Activated CD4-positive, alpha-beta T cell treated with anti-CD3 and anti-CD28 coated beads, Interleukin-2, Interleukin-4, amounts not matched to agents 100 ng/mL and 50 ng/mL, durations not matched to agents 16 hours and 8 hours (primary cell): ENCODE data around the gene ZNF280C.
"Not testable (repeated sequence)": the region's sequence is repeated elsewhere in the genome, so short reads cannot be mapped to it uniquely, and the experiment has no call there.

Source experiments
- DNase-seq: peaks from one replicate; pipeline ENCODE4 v3.0.0-alpha.2; 2020; ENCODE audit warnings: low spot score

Gene ZNF280C

DNA sequence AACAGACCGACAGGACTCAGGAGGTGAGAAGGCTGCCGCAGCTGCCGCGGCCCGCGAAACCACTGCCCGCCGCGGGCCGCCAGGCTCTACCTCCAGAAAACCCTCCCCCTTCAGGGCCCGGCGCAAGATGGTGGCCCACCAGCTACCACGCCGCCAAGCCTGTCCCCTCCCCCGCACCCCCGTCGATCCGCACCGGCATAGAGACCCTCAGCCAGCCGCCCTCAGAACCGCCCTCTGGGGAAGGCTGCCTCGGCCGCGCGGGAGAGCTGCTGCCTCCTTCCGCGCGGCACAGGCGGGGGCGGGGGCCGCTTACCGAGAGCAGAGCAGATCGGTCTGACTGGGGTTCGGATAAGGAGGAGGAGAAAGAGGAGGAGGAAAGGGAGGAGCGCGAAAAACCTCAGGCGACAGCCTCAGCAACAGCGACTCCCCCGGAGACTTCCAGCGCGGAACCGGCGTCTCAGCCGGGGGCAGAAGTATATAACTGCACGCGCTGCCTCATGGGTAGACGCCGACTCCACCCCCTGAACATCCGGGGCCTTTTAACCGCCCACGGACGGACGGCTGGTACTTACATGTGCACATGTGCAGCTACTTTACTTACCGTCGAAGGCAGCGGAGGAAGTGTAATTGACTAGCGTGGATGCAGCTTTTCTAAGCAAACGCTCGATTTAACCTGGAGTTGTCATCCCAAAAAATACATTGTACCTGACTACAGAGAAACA is at the start of gene ZNF280C:
Gene ZNF280C, minus strand, starts transcription at position 451 of the 722 bp plus-strand sequence. CDS start 8,450 bp downstream, outside the sequence.
- peak; percentile 91 for DNase-seq

GRCh38 chrX:130304587-130305368 is 36.1 kb upstream of the ZNF280C start:
- no peak for DNase-seq

DNA sequence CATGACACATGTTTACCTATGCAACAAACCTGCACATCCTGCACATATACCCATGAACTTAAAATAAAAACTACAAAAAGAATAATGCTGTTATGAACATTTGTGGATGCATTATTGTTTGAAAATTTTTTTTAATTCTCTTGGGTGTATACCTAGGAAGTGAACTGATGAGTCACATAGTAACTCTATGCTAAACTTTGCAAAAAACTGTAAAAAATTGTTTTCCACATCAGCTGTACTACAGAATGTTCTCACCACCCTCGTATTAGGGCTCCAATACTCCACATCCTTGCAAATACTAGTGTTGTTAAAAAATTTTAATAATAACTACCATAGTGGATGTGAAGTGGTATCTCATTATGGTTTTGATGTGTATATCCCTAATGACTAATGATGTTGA is 33.3 kb upstream of the ZNF280C start:
- DNase-seq: no peak

- no peak for DNase-seq
Observed at GRCh38 chrX:130301405-130301804, 32.7 kb upstream of the ZNF280C start.

- no peak for DNase-seq
Observed at GRCh38 chrX:130300010-130300282, 31.2 kb upstream of the ZNF280C start.

GRCh38 chrX:130299279-130300009 is 30.7 kb upstream of the ZNF280C start:
- DNase-seq: no peak

- no peak for DNase-seq
Observed at GRCh38 chrX:130296743-130297142, 28.0 kb upstream of the ZNF280C start.

DNA sequence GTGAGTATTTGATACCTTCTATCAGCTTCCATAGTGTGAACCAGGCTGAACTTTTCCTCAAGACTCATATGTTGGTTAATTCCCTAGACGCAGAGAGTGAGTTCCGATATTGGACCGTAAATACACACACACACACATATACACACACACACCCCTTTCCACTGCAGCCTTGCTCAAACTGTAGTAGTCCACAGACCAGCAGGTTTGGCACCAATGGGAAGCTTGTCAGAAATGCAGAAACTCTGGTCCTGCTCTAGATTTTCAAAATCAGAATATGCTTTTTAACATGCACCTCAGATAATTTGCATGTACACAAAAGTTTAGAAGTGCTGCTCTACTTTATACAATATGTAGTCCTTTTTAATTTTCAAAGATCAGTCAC is 27.6 kb upstream of the ZNF280C start:
- DNase-seq: no peak

- DNase-seq: no peak
Observed at GRCh38 chrX:130295519-130296296, 27.0 kb upstream of the ZNF280C start.

DNA sequence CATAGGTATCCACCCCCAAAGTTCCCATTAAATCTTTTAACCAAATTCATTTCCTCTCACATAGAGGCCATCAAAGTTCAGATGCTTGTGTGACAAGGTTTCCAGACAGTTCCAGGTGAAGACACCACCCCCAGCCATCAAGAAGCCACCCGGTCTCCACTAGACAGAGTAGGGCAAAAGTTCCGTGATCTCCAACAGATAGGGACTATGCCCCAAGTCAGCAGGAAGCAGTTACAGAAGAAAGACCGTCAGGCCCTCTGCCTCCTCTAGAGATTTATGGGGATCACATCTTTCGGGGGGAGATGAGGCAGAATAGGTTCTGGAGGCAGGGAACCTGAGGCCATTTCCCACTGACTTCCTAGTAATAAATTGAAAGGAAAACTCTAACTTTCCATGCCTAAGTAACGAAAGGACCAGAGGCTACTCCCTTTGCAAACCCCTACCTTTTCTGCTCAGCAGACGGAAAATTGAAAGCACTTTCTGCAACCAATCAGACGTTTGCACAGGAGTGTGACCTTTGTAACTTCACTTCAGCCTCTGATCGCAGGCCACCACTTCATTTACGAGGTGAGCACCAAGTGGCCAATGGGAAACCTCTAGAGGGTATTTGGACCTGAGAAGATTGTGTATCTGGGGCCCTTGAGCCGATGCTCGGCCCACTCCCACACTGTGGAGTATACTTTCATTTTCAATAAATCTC is 18.5 kb upstream of the ZNF280C start:
- no peak for DNase-seq

GRCh38 chrX:130285710-130286109 is 17.0 kb upstream of the ZNF280C start:
- DNase-seq: no peak

- no peak for DNase-seq
Observed at GRCh38 chrX:130285069-130285620, 16.4 kb upstream of the ZNF280C start.

- DNase-seq: no peak
Observed at GRCh38 chrX:130282151-130282550, 13.5 kb upstream of the ZNF280C start.

DNA sequence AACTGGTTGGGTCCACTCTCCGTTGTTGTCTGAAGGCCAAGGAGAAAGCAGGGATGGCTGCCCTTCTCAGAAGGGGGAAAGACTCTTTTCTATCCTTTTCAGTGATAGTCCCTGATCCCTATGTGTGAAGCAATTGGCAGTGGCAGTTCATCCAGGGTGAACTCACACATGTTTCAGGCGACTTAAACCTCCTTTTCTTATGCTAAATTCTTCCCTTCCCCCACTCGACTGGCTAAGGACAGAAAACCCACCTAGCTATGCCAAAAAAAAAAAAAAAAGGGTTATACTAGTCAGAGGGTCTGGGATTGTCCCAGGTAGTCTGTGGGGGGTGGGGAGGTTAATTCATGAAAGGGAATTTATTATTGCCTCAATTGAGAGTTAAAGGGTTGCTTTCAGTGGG is 12.2 kb upstream of the ZNF280C start:
- no peak for DNase-seq

DNA sequence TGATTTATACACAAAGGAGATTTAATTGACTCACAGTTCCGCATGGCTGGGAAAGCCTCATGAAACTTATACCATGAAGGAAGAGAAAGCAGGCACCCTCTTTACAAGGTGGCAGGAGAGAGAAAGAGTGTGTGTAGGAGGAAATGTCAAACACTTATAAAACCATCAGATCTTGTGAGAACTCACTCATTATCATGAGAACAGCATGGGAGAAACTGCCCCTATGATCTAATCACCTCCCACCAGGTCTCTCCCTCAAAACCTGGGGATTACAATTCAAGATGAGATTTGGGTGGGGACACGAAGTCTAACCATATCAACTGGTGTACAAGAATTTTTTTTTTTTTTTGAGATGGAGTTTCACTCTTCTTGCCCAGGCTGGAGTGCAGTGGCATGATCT is 3.6 kb upstream of the ZNF280C start:
- DNase-seq: not testable (repeated sequence)

- DNase-seq: not testable (repeated sequence)
Observed at GRCh38 chrX:130269391-130269790, 692 bp upstream of the ZNF280C start.

- no peak for DNase-seq
Observed at GRCh38 chrX:130267956-130268448, 697 bp downstream of the ZNF280C start.

DNA sequence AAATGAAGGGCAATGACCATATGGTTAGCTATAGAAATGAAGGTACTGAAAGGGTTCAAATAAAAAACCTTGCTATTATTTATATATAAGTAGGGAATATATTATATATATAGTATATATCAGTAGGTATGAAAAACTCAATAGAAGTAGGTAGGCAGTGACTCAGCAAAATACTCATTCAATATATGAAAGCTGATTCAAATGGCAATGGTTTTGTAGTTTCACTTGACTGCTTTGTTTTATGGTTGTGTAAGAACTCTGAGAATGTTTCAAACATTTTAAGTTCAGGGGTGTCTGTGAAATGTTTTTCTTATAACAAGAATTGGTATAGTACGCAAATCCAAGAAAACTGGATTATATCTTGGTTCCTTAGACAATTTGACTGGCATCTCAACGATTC is 4.1 kb downstream of the ZNF280C start:
- DNase-seq: peak; percentile 45

- DNase-seq: no peak
Observed at GRCh38 chrX:130263016-130263415, 5.7 kb downstream of the ZNF280C start.

GRCh38 chrX:130262231-130262630 is 6.5 kb downstream of the ZNF280C start:
- no peak for DNase-seq

- DNase-seq: no peak
Observed at GRCh38 chrX:130261296-130261893, 7.3 kb downstream of the ZNF280C start.
